ENCODE data around the gene CDT1. TPM values are rescaled to one million over a fixed set of nuclear protein-coding genes. Genes with fewer than 3 reads are reported as not detected.

Gene CDT1
- total RNA-seq, 1 experiment from 2014 or later: 16.6 TPM

DNA sequence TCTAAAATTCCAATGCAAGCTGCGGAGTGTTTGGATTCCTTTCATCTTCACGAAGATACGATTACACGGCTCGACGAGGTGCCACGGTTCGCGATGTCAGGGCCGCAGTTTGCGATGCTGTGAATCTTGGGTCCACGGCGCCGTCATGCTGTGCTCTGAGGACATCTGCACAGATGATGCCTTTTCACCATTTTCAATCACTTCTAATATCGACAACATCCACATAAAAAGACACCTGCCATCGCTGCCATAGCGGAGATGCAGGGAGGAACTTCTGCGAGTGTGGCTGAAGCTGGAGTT, 14.9 kb downstream of the CDT1 start:
- TF ChIP-seq, protein P1, sequence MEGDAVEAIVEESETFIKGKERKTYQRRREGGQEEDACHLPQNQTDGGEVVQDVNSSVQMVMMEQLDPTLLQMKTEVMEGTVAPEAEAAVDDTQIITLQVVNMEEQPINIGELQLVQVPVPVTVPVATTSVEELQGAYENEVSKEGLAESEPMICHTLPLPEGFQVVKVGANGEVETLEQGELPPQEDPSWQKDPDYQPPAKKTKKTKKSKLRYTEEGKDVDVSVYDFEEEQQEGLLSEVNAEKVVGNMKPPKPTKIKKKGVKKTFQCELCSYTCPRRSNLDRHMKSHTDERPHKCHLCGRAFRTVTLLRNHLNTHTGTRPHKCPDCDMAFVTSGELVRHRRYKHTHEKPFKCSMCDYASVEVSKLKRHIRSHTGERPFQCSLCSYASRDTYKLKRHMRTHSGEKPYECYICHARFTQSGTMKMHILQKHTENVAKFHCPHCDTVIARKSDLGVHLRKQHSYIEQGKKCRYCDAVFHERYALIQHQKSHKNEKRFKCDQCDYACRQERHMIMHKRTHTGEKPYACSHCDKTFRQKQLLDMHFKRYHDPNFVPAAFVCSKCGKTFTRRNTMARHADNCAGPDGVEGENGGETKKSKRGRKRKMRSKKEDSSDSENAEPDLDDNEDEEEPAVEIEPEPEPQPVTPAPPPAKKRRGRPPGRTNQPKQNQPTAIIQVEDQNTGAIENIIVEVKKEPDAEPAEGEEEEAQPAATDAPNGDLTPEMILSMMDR (IDR thresholded peaks at IDR 0.05; ENCODE audit: unreplicated experiment): no peak
- intact Hi-C loops (cut with micrococcal nuclease): no loop called here
- H3K4me3 Mint-ChIP-seq (ENCODE audit: unreplicated experiment): no peak overlapping the region
- no peak for DNase-seq (ENCODE audit: unreplicated experiment)
- no peak overlapping the region for H3K27ac Mint-ChIP-seq (ENCODE audit: low read depth, unreplicated experiment)
- H3K4me1 Mint-ChIP-seq (ENCODE audit: insufficient read depth, unreplicated experiment): no peaks in the 10 kb centered on the region
- POLR2A ChIA-PET: interaction anchor here (1.5 kb wide), 1 partner anchor 8 kb away, joined by 5 read pairs; no protein-coding TSS in a partner anchor
- BruUV-seq (replicated peaks): no TSS peak
- no peaks in the 10 kb centered on the region for H3K9me3 Mint-ChIP-seq (ENCODE audit: unreplicated experiment)
- H3K27me3 Mint-ChIP-seq (ENCODE audit: insufficient read depth, unreplicated experiment): no peaks in the 10 kb centered on the region
- H3K36me3 Mint-ChIP-seq (ENCODE audit: insufficient read depth, unreplicated experiment): peaks cover 9% of the 10 kb centered on the region
- CTCF ChIA-PET: interaction anchor here (0.6 to 1.3 kb wide), 3 partner anchors 9 to 178 kb away, joined by 3 read pairs; partner anchors contain the start of genes GALNS and TRAPPC2L

DNA sequence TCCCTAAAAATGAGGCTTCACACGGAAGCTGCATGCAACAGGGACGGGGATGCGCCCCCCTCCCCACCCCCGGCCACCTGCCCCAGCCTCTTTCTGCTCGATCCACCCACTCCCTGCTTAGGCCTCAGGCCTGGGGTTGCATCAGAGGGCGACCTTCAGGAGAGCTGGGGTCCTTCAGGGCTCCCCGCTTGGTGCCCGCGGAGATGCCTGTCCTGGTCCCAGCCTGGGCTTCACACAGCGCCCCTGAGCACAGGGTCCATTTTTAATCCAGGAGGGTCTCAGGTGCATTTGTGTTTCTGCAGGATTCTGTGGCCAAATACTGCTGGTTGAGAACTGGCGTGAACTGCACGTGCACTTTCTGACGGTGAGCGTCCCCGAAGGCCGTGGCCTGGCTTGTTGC, 15.5 kb downstream of the CDT1 start:
- intact Hi-C loops (cut with micrococcal nuclease): no loop called here
- Mint-ChIP-seq H3K36me3 (ENCODE audit: insufficient read depth, unreplicated experiment) (peaks cover 12% of the 10 kb centered on the region), H3K9me3 (ENCODE audit: unreplicated experiment) (no peaks in the 10 kb centered on the region), H3K27me3 (ENCODE audit: insufficient read depth, unreplicated experiment) (no peaks in the 10 kb centered on the region), H3K27ac (ENCODE audit: low read depth, unreplicated experiment) (no peak overlapping the region), H3K4me1 (ENCODE audit: insufficient read depth, unreplicated experiment) (no peaks in the 10 kb centered on the region), H3K4me3 (ENCODE audit: unreplicated experiment) (no peak overlapping the region)
- ChIA-PET CTCF (interaction anchor here (0.6 to 1.3 kb wide), 3 partner anchors 9 to 177 kb away, joined by 3 read pairs; partner anchors contain the start of genes GALNS and TRAPPC2L), POLR2A (interaction anchor here (1.2 kb wide), 1 partner anchor 38 kb away, joined by 3 read pairs; the partner anchor contains the start of genes GALNS and TRAPPC2L)
- no TSS peak for BruUV-seq (replicated peaks)
- TF ChIP-seq, protein P1 (IDR thresholded peaks at IDR 0.05; ENCODE audit: unreplicated experiment): no peak
- DNase-seq (ENCODE audit: unreplicated experiment): no peak

DNA sequence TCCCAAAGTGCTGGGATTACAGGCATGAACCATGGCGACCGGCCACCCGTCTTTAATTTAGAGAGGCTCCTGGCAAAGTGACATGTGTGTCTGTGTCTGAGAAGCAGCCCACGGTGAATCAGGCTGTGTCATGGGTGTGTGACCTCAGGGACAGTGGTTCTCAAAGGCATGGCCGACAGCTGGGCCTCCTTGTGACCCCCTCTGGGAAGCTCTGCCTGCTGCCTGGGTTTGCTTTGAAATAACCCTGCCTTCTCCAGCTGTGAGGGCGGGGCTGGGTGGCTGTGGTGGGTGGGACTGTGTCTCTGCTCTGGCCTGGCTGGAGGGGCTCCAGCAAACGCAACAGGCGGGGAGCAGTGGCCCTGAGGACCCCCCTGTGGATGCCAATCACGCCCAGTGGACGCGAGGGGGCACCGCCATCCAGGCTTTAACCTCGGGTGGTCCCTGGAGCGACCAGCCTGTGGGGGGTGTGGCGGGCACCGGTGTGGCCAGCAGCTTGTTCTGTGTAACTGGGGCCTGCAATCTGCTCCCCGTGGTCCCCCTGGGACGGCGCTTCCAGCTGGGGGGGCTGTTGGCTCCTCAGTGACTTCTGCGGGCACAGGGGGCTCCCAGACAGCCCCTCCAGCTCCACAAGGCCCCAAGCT, 16.9 kb downstream of the CDT1 start:
- no peaks in the 10 kb centered on the region for H3K27me3 Mint-ChIP-seq (ENCODE audit: insufficient read depth, unreplicated experiment)

DNA sequence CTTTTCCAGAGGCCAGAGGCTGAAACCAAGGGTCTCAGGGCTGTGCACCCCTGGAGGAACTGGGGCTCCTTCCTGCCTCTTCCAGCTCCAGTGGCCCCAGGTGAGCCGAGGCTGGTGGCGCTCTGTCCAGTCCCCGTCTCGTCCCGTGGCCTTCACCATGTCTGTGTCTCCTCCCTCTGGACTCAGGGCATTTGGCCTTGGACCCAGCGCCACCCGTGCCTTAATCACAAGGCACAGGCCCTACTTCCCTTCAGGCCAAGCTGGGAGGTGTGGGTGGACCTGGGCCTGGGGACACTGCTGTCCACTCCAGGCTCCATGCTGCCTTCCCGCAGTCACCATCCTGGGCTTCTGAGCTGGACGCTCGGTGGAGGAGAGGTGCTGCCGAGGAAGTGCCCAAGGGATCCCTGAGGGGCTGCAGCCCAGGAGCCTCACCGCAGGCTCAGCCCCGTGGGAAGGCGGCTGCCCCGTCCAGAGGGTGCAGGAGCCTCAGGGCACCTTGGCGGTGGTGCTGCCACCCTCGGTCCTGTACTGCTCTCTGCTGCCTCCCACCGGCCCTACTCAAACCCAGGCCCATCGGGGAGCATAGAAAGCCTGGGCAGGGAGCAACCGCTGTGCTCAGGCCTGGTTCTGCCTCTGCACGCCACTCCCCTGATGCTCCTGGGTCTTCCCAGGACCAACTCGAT, 17.7 kb downstream of the CDT1 start:
- Mint-ChIP-seq H3K4me1 (ENCODE audit: insufficient read depth, unreplicated experiment) (peaks cover 6% of the 10 kb centered on the region), H3K9me3 (ENCODE audit: unreplicated experiment) (no peaks in the 10 kb centered on the region), H3K36me3 (ENCODE audit: insufficient read depth, unreplicated experiment) (peaks cover 19% of the 10 kb centered on the region), H3K27ac (ENCODE audit: low read depth, unreplicated experiment) (no peak overlapping the region), H3K27me3 (ENCODE audit: insufficient read depth, unreplicated experiment) (no peaks in the 10 kb centered on the region), H3K4me3 (ENCODE audit: unreplicated experiment) (no peak overlapping the region)
- no TSS peak for BruUV-seq (replicated peaks)
- POLR2A ChIA-PET: interaction anchor here (1.1 to 2.2 kb wide), 2 partner anchors 9 to 31 kb away, joined by 3 to 6 read pairs; partner anchors contain the start of gene APRT
- CTCF ChIA-PET: interaction anchor here (0.8 kb wide), 1 partner anchor 85 kb away, joined by 3 read pairs; no protein-coding TSS in a partner anchor
- DNase-seq (ENCODE audit: unreplicated experiment): no peak
- TF ChIP-seq, protein P1 (IDR thresholded peaks at IDR 0.05; ENCODE audit: unreplicated experiment): no peak
- intact Hi-C loops (cut with micrococcal nuclease): no loop called here

More for the DNA sequence above, 16.9 kb downstream of the CDT1 start:
- Mint-ChIP-seq H3K27ac (ENCODE audit: low read depth, unreplicated experiment) (no peak overlapping the region), H3K9me3 (ENCODE audit: unreplicated experiment) (no peaks in the 10 kb centered on the region), H3K4me3 (ENCODE audit: unreplicated experiment) (no peak overlapping the region), H3K4me1 (ENCODE audit: insufficient read depth, unreplicated experiment) (no peaks in the 10 kb centered on the region), H3K36me3 (ENCODE audit: insufficient read depth, unreplicated experiment) (peaks cover 19% of the 10 kb centered on the region)
- ChIA-PET CTCF (interaction anchor here (0.6 to 0.8 kb wide), 2 partner anchors 84 to 141 kb away, joined by 3 read pairs; no protein-coding TSS in a partner anchor), POLR2A (interaction anchor here (0.7 to 2.2 kb wide), 2 partner anchors 8 to 17 kb away, joined by 3 to 6 read pairs; partner anchors contain the start of genes APRT and CDT1)
- DNase-seq (ENCODE audit: unreplicated experiment): no peak
- intact Hi-C loops (cut with micrococcal nuclease): no loop called here
- no TSS peak for BruUV-seq (replicated peaks)
- TF ChIP-seq, protein P1 (IDR thresholded peaks at IDR 0.05; ENCODE audit: unreplicated experiment): no peak

Measured in MCF 10A (cell line).